Endothelial cell (in vitro differentiated cells): ENCODE results near the gene R3HCC1L. TPM values are rescaled to one million over a fixed set of nuclear protein-coding genes. Genes with fewer than 3 reads are reported as not detected.
"Not testable (repeated sequence)": the region's sequence is repeated elsewhere in the genome, so short reads cannot be mapped to it uniquely, and the experiment has no call there.

Experiments
- DNase-seq: peaks from one replicate; pipeline ENCODE4 v3.0.0; 2021; ENCODE audit warnings: low spot score
- H3K27ac Mint-ChIP-seq: one replicate; pipeline ENCODE4 v1.8.0; 2021; ENCODE audit warnings: mixed read lengths, inconsistent platforms; ENCODE audit not compliant: unreplicated experiment
- H3K27me3 Mint-ChIP-seq: one replicate; pipeline ENCODE4 v1.8.0; 2021; ENCODE audit warnings: mild to moderate bottlenecking, moderate library complexity, mixed read lengths, inconsistent platforms; ENCODE audit not compliant: unreplicated experiment
- H3K36me3 Mint-ChIP-seq: one replicate; pipeline ENCODE4 v1.8.0; 2021; ENCODE audit warnings: mild to moderate bottlenecking, low read depth, mixed read lengths, inconsistent platforms; ENCODE audit not compliant: unreplicated experiment
- H3K4me1 Mint-ChIP-seq: one replicate; pipeline ENCODE4 v1.8.0; 2021; ENCODE audit warnings: mild to moderate bottlenecking, mixed read lengths, inconsistent platforms; ENCODE audit not compliant: unreplicated experiment
- H3K4me3 Mint-ChIP-seq: one replicate; pipeline ENCODE4 v1.8.0; 2021; ENCODE audit warnings: mild to moderate bottlenecking, mixed read lengths, inconsistent platforms; ENCODE audit not compliant: unreplicated experiment
- H3K9me3 Mint-ChIP-seq: one replicate; pipeline ENCODE4 v1.8.0; 2021; ENCODE audit warnings: mixed read lengths, inconsistent platforms; ENCODE audit not compliant: unreplicated experiment
- CTCF ChIP-seq: fragments of 200-600 bp; sonication (generic); IDR thresholded peaks from one replicate; pipeline ENCODE4 v1.5.0; 2021; ENCODE audit warnings: antibody characterized with exemption; ENCODE audit not compliant: unreplicated experiment
- total RNA-seq: library from RNA; stranded (reverse); fragmentation: NEBNext Ultra II Directional; extraction: Animal tissue kit (Norgen Biotek cat#: 25700); gene quantifications from one replicate; pipeline ENCODE4 v1.2.1, GENCODE V29; 2021; ENCODE audit not compliant: unreplicated experiment

The R3HCC1L gene
- total RNA-seq, 1 donor from 2014 or later, result 21.3 TPM

GRCh38 chr10:98144985-98145384 lies 10.5 kb downstream of the R3HCC1L start:
- H3K4me1 Mint-ChIP-seq, result peaks cover 4% of the 10 kb centered on the region
- TF ChIP-seq CTCF, result no peak
- no peak for DNase-seq
- H3K27me3 Mint-ChIP-seq, result no peaks in the 10 kb centered on the region
- no peak overlapping the region for H3K4me3 Mint-ChIP-seq
- H3K9me3 Mint-ChIP-seq, result no peaks in the 10 kb centered on the region
- no peaks in the 10 kb centered on the region for H3K36me3 Mint-ChIP-seq
- H3K27ac Mint-ChIP-seq, result no peak overlapping the region

GRCh38 chr10:98149858-98150257 lies 15.4 kb downstream of the R3HCC1L start:
- TF ChIP-seq CTCF, result no peak
- H3K9me3 Mint-ChIP-seq, result no peaks in the 10 kb centered on the region
- H3K4me3 Mint-ChIP-seq, result no peak overlapping the region
- DNase-seq, result no peak
- H3K27me3 Mint-ChIP-seq, result no peaks in the 10 kb centered on the region
- no peaks in the 10 kb centered on the region for H3K4me1 Mint-ChIP-seq
- no peak overlapping the region for H3K27ac Mint-ChIP-seq
- H3K36me3 Mint-ChIP-seq, result peaks cover 19% of the 10 kb centered on the region

- H3K4me1 Mint-ChIP-seq, result no peaks in the 10 kb centered on the region
- DNase-seq, result no peak
- TF ChIP-seq CTCF, result no peak
- H3K36me3 Mint-ChIP-seq, result peaks cover 19% of the 10 kb centered on the region
- no peak overlapping the region for H3K27ac Mint-ChIP-seq
- no peaks in the 10 kb centered on the region for H3K9me3 Mint-ChIP-seq
- H3K4me3 Mint-ChIP-seq, result no peak overlapping the region
- H3K27me3 Mint-ChIP-seq, result no peaks in the 10 kb centered on the region
These were observed 16.1 kb downstream of the R3HCC1L start for GRCh38 chr10:98150544-98150943.

GRCh38 chr10:98152778-98153177 lies 18.3 kb downstream of the R3HCC1L start:
- not testable (repeated sequence) for H3K4me3 Mint-ChIP-seq, DNase-seq, H3K27me3 Mint-ChIP-seq, H3K4me1 Mint-ChIP-seq, H3K27ac Mint-ChIP-seq, H3K9me3 Mint-ChIP-seq
- peaks cover 19% of the 10 kb centered on the region for H3K36me3 Mint-ChIP-seq

- not testable (repeated sequence) for H3K4me3 Mint-ChIP-seq, H3K27ac Mint-ChIP-seq, H3K27me3 Mint-ChIP-seq, H3K9me3 Mint-ChIP-seq, H3K4me1 Mint-ChIP-seq, DNase-seq
- H3K36me3 Mint-ChIP-seq, result peaks cover 19% of the 10 kb centered on the region
These were observed 18.9 kb downstream of the R3HCC1L start for GRCh38 chr10:98153213-98153958.

- no peak for DNase-seq
- H3K27ac Mint-ChIP-seq, result no peak overlapping the region
- no peaks in the 10 kb centered on the region for H3K4me1 Mint-ChIP-seq
- H3K36me3 Mint-ChIP-seq, result peaks cover 19% of the 10 kb centered on the region
- no peaks in the 10 kb centered on the region for H3K9me3 Mint-ChIP-seq
- no peak for TF ChIP-seq CTCF
- no peaks in the 10 kb centered on the region for H3K27me3 Mint-ChIP-seq
- H3K4me3 Mint-ChIP-seq, result no peak overlapping the region
These were observed 19.6 kb downstream of the R3HCC1L start for GRCh38 chr10:98154076-98154475.
